BJ (cell line): ENCODE data around the gene MISP3. TPM values are rescaled to one million over a fixed set of nuclear protein-coding genes. Genes with fewer than 3 reads are reported as not detected.

Experiments used
- CTCF ChIA-PET: fragments of 350-600 bp; formaldehyde crosslinking; extraction: SDS; loops from one replicate; lab custom pipeline; 2021; ENCODE audit warnings: antibody characterized with exemption, inconsistent platforms; lab: Yijun Ruan, JAX
- POLR2A ChIA-PET: fragments of 300-600 bp; sonication (Branson Sonifier 250); formaldehyde crosslinking; extraction: SDS; loops from one replicate; lab custom pipeline; 2021; ENCODE audit warnings: antibody characterized with exemption; lab: Charles Lee
- DNase-seq: peaks from one replicate; pipeline ENCODE4 v3.0.0-alpha.2; 2011; ENCODE audit warnings: low read depth
- H3K27me3 ChIP-seq: 2 replicates; pipeline ENCODE4 v1.6.0; 2011; ENCODE audit warnings: low read length; ENCODE audit not compliant: control insufficient read depth, insufficient read depth
- H3K36me3 ChIP-seq: 2 replicates; pipeline ENCODE4 v1.5.1; 2011; ENCODE audit warnings: low read length; ENCODE audit not compliant: control insufficient read depth, insufficient read depth
- H3K4me3 ChIP-seq: 2 replicates; pipeline ENCODE4 v1.5.1; 2011; ENCODE audit warnings: low read depth, mild to moderate bottlenecking, control low read depth, low read length
- CTCF ChIP-seq: IDR thresholded peaks from 2 replicates; pipeline ENCODE4 v1.5.1; 2011; ENCODE audit warnings: low read depth, mild to moderate bottlenecking, control low read depth, inconsistent platforms, low read length, moderate library complexity; ENCODE audit not compliant: insufficient read depth
- polyA plus RNA-seq: library from polyadenylated mRNA; depleted of rRNA; stranded (reverse); fragments of >200 nt; gene quantifications from 2 replicates; pipeline ENCODE4 v1.2.3, GENCODE V29; 2011

The MISP3 gene
- polyA plus RNA-seq, 1 experiment, result 0.58 TPM

- no peak for TF ChIP-seq CTCF
- no peak for DNase-seq
- CTCF ChIA-PET, result interaction anchor here (0.7 to 8.7 kb wide), 27 partner anchors 8 to 197 kb away, joined by 3 to 115 read pairs (median 5); partner anchors contain the start of genes ASF1B, IL27RA, MISP3 and RLN3
- POLR2A ChIA-PET, result no interaction called here
- H3K4me3 ChIP-seq, result no peak overlapping the region; the same call in 1 of the 2 replicates
- peaks cover 8% of the 10 kb centered on the region; the same call in 1 of the 2 replicates for H3K27me3 ChIP-seq
- no peaks in the 10 kb centered on the region for H3K36me3 ChIP-seq
Measured at GRCh38 chr19:14058182-14059092, 14.1 kb upstream of the MISP3 start.

- H3K36me3 ChIP-seq, result no peaks in the 10 kb centered on the region
- no peak for DNase-seq
- H3K4me3 ChIP-seq, result no peak overlapping the region
- ChIA-PET POLR2A (no interaction called here), CTCF (interaction anchor here (0.5 to 8.7 kb wide), 29 partner anchors 8 to 328 kb away, joined by 3 to 115 read pairs (median 4); partner anchors contain the start of genes ASF1B, IL27RA, MISP3 and RLN3)
- peak; percentile 90 for TF ChIP-seq CTCF
- H3K27me3 ChIP-seq, result peaks cover 8% of the 10 kb centered on the region; the same call in 1 of the 2 replicates
Measured at GRCh38 chr19:14059093-14059480, 13.5 kb upstream of the MISP3 start.

- H3K27me3 ChIP-seq, result peaks cover 8% of the 10 kb centered on the region; the same call in 1 of the 2 replicates
- no peak overlapping the region for H3K4me3 ChIP-seq
- POLR2A ChIA-PET, result no interaction called here
- H3K36me3 ChIP-seq, result no peaks in the 10 kb centered on the region
- no peak for TF ChIP-seq CTCF
- CTCF ChIA-PET, result interaction anchor here (0.5 to 8.7 kb wide), 27 partner anchors 9 to 328 kb away, joined by 3 to 115 read pairs (median 4); partner anchors contain the start of genes ASF1B, IL27RA, MISP3 and RLN3
- DNase-seq, result no peak
Measured at GRCh38 chr19:14059652-14060155, 12.9 kb upstream of the MISP3 start.

- H3K36me3 ChIP-seq, result no peaks in the 10 kb centered on the region
- DNase-seq, result no peak
- peaks cover 8% of the 10 kb centered on the region; the same call in 1 of the 2 replicates for H3K27me3 ChIP-seq
- no peak overlapping the region for H3K4me3 ChIP-seq
- TF ChIP-seq CTCF, result no peak
- CTCF ChIA-PET, result interaction anchor here (0.9 to 8.7 kb wide), 8 partner anchors 9 to 180 kb away, joined by 3 to 115 read pairs (median 6); partner anchors contain the start of genes ASF1B and MISP3
- POLR2A ChIA-PET, result no interaction called here
Measured at GRCh38 chr19:14061081-14061749, 11.4 kb upstream of the MISP3 start.
